ENCODE data around the gene ZBTB20. TPM values are rescaled to one million over a fixed set of nuclear protein-coding genes. Genes with fewer than 3 reads are reported as not detected.

The ZBTB20 gene
- total and polyA plus RNA-seq, 9 donors = 4.3 to 160 (median 107) TPM

GRCh38 chr3:114562557-114562956 lies 584.5 kb downstream of the ZBTB20 start:
- Histone ChIP-seq H3K9me3 (no peaks in the 10 kb centered on the region), H3K27me3 (no peaks in the 10 kb centered on the region), H3K27ac (no peak overlapping the region), H3K4me3 (no peak overlapping the region), H3K36me3 (no peaks in the 10 kb centered on the region), H3K4me1 (ENCODE audit: insufficient read depth) (no peaks in the 10 kb centered on the region)
- 65 to 71% (median 66%) methylated on average over 2 of the region's 2 CpGs for WGBS, 3 donors
- intact Hi-C loops (cut with DNase I) = no loop called here
- no peak for DNase-seq
- TF ChIP-seq POLR2A (IDR thresholded peaks at IDR 0.05) = no peak
- TF ChIP-seq EP300 (IDR thresholded peaks at IDR 0.05) = no peak

GRCh38 chr3:114558271-114558670 lies 588.8 kb downstream of the ZBTB20 start:
- 73 to 82% (median 76%) methylated on average over 4 of the region's 4 CpGs for WGBS, 3 donors
- no peaks in the 10 kb centered on the region for H3K27me3 ChIP-seq
- H3K36me3 ChIP-seq = no peaks in the 10 kb centered on the region
- intact Hi-C loops (cut with DNase I) = no loop called here
- no peak overlapping the region for H3K27ac ChIP-seq
- DNase-seq = no peak
- no peaks in the 10 kb centered on the region for H3K4me1 ChIP-seq (ENCODE audit: insufficient read depth)
- TF ChIP-seq CTCF (IDR thresholded peaks at IDR 0.05) = no peak
- no peak for TF ChIP-seq POLR2A (IDR thresholded peaks at IDR 0.05)
- TF ChIP-seq EP300 (IDR thresholded peaks at IDR 0.05) = no peak
- H3K9me3 ChIP-seq = no peaks in the 10 kb centered on the region
- H3K4me3 ChIP-seq = no peak overlapping the region

GRCh38 chr3:114557791-114558190 lies 589.3 kb downstream of the ZBTB20 start:
- no peaks in the 10 kb centered on the region for H3K9me3 ChIP-seq
- TF ChIP-seq POLR2A (IDR thresholded peaks at IDR 0.05) (no peak), EP300 (IDR thresholded peaks at IDR 0.05) (no peak), CTCF (IDR thresholded peaks at IDR 0.05) (no peak)
- H3K36me3 ChIP-seq = no peaks in the 10 kb centered on the region
- no peaks in the 10 kb centered on the region for H3K27me3 ChIP-seq
- H3K4me1 ChIP-seq (ENCODE audit: insufficient read depth) = no peaks in the 10 kb centered on the region
- intact Hi-C loops (cut with DNase I) = no loop called here
- no peak overlapping the region for H3K4me3 ChIP-seq
- H3K27ac ChIP-seq = no peak overlapping the region
- DNase-seq = no peak

- intact Hi-C loops (cut with DNase I) = no loop called here
- Histone ChIP-seq H3K36me3 (no peaks in the 10 kb centered on the region), H3K27me3 (no peaks in the 10 kb centered on the region), H3K4me3 (no peak overlapping the region), H3K9me3 (no peaks in the 10 kb centered on the region), H3K4me1 (ENCODE audit: insufficient read depth) (no peaks in the 10 kb centered on the region), H3K27ac (no peak overlapping the region)
- WGBS, 3 donors = 94 to 99% (median 95%) methylated on average over 1 of the region's 1 CpG
- TF ChIP-seq EP300 (IDR thresholded peaks at IDR 0.05) (no peak), CTCF (IDR thresholded peaks at IDR 0.05) (no peak), POLR2A (IDR thresholded peaks at IDR 0.05) (no peak)
- no peak for DNase-seq
Measured at GRCh38 chr3:114556657-114557213, 590.4 kb downstream of the ZBTB20 start.

GRCh38 chr3:114554731-114555130 lies 592.4 kb downstream of the ZBTB20 start:
- Histone ChIP-seq H3K36me3 (no peaks in the 10 kb centered on the region), H3K4me1 (ENCODE audit: insufficient read depth) (no peaks in the 10 kb centered on the region), H3K4me3 (no peak overlapping the region), H3K9me3 (no peaks in the 10 kb centered on the region), H3K27ac (no peak overlapping the region), H3K27me3 (no peaks in the 10 kb centered on the region)
- no peak for DNase-seq
- TF ChIP-seq POLR2A (IDR thresholded peaks at IDR 0.05) (no peak), EP300 (IDR thresholded peaks at IDR 0.05) (no peak)
- intact Hi-C loops (cut with DNase I) = no loop called here
- 72 to 78% (median 73%) methylated on average over 1 of the region's 1 CpG for WGBS, 3 donors
